Adrenal gland (tissue), 5 donors: ENCODE measurements around the gene FOXN1.

ENCODE experiments used
- POLR2A ChIP-seq, 2 donors: fragments of 450-650 bp; IDR thresholded peaks; one replicate each; pipeline ENCODE4 v1.6.1; 2017; ENCODE audit warnings: antibody characterized with exemption in 2 of 2, mild to moderate bottlenecking in 2 of 2, moderate library complexity in 1 of 2
- TF ChIP-seq, protein P1 (sequence below), 6 experiments: fragments of 450-650 bp in 4 of 6; fragments of 200-600 bp in 2 of 6; sonication (generic) in 1 of 6; IDR thresholded peaks; 1 replicate in 5 of 6; 2 replicates in 1 of 6; pipeline versions ENCODE4 v1.5.1 to v1.8.0; 2016 to 2021; ENCODE audit warnings: antibody characterized with exemption in 6 of 6, mild to moderate bottlenecking in 2 of 6, moderate library complexity in 1 of 6
- donor health status: DM: no; HTN: no; CAD: no.

DNA sequence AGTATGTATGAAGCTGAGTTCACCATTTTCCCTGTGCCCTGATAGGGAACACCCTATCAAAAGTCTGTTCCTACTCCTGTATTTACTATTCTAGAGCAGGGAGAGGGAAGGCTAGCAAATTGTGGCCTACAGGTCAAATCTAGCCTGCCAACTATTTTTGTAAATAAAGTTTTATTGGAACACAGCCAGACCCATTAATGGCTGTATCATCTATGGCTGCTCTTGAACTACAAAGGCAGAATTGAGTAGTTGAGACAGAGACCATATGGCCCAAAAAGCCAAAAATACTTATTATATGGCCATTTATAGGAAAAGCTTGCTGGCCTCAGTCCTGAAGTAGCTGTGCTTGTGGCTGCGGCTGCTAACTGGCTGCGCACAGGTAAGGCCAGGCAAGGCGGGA lies 74.8 kb downstream of the FOXN1 start:
- TF ChIP-seq, protein P1, sequence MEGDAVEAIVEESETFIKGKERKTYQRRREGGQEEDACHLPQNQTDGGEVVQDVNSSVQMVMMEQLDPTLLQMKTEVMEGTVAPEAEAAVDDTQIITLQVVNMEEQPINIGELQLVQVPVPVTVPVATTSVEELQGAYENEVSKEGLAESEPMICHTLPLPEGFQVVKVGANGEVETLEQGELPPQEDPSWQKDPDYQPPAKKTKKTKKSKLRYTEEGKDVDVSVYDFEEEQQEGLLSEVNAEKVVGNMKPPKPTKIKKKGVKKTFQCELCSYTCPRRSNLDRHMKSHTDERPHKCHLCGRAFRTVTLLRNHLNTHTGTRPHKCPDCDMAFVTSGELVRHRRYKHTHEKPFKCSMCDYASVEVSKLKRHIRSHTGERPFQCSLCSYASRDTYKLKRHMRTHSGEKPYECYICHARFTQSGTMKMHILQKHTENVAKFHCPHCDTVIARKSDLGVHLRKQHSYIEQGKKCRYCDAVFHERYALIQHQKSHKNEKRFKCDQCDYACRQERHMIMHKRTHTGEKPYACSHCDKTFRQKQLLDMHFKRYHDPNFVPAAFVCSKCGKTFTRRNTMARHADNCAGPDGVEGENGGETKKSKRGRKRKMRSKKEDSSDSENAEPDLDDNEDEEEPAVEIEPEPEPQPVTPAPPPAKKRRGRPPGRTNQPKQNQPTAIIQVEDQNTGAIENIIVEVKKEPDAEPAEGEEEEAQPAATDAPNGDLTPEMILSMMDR (IDR thresholded peaks at IDR 0.05) = no peak
- no peak for TF ChIP-seq POLR2A (IDR thresholded peaks at IDR 0.05)
